ENCODE measurements around the gene DISP3. TPM values are rescaled to one million over a fixed set of nuclear protein-coding genes. Genes with fewer than 3 reads are reported as not detected.
A peak's percentile ranks its signal among the peaks of the same experiment; 100 is the strongest.
"Not testable (repeated sequence)": the region's sequence is repeated elsewhere in the genome, so short reads cannot be mapped to it uniquely, and the experiment has no call there.

The DISP3 gene
- polyA plus RNA-seq, 3 donors = 0.01 TPM; not detected in 2

DNA sequence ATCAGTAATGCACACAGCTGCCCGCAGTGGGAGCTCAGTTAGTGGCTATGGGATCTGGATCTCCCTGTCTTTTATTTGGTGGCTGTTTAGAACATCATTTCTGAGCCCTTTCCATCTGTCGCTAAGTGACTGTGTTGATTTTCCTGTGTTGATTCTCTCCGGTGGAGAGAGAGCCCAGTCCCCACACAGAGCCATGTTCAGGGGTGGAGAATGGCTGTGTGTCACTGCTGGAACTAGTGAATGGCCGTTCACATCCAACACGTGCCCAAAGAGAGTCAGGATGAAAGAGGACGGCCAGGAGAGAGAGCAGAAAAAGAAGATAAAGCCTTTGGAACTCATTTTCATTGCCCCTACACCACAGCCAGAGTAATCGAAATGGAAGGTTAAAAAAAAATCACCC lies 99.0 kb downstream of the DISP3 start:
- Histone ChIP-seq H3K27ac (ENCODE audit: low read depth in 1 of 2, low read length in 2 of 2) (no peak overlapping the region), H3K36me3 (replicated peaks in 1 of 2; ENCODE audit: control insufficient read depth in 1 of 2, insufficient read depth in 2 of 2, low read length in 2 of 2) (no peaks in the 10 kb centered on the region), H3K4me3 (replicated peaks in 1 of 3; ENCODE audit: low read depth in 2 of 3, low read length in 3 of 3) (no peak overlapping the region), H3K27me3 (ENCODE audit: control insufficient read depth in 2 of 2, insufficient read depth in 2 of 2, low read length in 2 of 2) (no peaks in the 10 kb centered on the region), H2AFZ (ENCODE audit: insufficient read depth, low read depth, low read length, poor library complexity, severe bottlenecking) (no peak overlapping the region), H3K9ac (ENCODE audit: insufficient read depth, low read length, poor library complexity, severe bottlenecking) (no peak overlapping the region), H4K20me1 (ENCODE audit: insufficient read depth, low read length) (no peaks in the 10 kb centered on the region), H3K4me2 (replicated peaks; ENCODE audit: extremely low read depth, low read length, poor library complexity, severe bottlenecking) (no peak overlapping the region), H3K9me3 (replicated peaks in 1 of 2; ENCODE audit: control insufficient read depth in 1 of 2, insufficient read depth in 1 of 2, low read length in 2 of 2) (no peaks in the 10 kb centered on the region), H3K79me2 (ENCODE audit: insufficient read depth, low read length) (no peaks in the 10 kb centered on the region), H3K4me1 (ENCODE audit: control insufficient read depth in 1 of 2, insufficient read depth in 2 of 2, low read length in 2 of 2) (no peaks in the 10 kb centered on the region)
- H3K4me1 Mint-ChIP-seq = no peaks in the 10 kb centered on the region
- intact Hi-C loops (cut with micrococcal nuclease) = no loop called here
- 80% methylated on average over 1 of the region's 7 CpGs for WGBS (ENCODE audit: insufficient coverage)
- peak overlapping the region in 1 of 7 donors; percentile 27 for H3K27ac Mint-ChIP-seq
- peaks cover 1 to 8% (median 5%) of the 10 kb centered on the region in 3 donors for H3K27me3 Mint-ChIP-seq (ENCODE audit: low read depth in 3 of 3)
- DNase-seq = no peak
- TF ChIP-seq, protein P1, sequence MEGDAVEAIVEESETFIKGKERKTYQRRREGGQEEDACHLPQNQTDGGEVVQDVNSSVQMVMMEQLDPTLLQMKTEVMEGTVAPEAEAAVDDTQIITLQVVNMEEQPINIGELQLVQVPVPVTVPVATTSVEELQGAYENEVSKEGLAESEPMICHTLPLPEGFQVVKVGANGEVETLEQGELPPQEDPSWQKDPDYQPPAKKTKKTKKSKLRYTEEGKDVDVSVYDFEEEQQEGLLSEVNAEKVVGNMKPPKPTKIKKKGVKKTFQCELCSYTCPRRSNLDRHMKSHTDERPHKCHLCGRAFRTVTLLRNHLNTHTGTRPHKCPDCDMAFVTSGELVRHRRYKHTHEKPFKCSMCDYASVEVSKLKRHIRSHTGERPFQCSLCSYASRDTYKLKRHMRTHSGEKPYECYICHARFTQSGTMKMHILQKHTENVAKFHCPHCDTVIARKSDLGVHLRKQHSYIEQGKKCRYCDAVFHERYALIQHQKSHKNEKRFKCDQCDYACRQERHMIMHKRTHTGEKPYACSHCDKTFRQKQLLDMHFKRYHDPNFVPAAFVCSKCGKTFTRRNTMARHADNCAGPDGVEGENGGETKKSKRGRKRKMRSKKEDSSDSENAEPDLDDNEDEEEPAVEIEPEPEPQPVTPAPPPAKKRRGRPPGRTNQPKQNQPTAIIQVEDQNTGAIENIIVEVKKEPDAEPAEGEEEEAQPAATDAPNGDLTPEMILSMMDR (IDR thresholded peaks at IDR 0.05) = no peak
- no peaks in the 10 kb centered on the region for H3K36me3 Mint-ChIP-seq
- no peak overlapping the region for H3K4me3 Mint-ChIP-seq
- H3K9me3 Mint-ChIP-seq = peaks cover 0 to 3% (median 0%) of the 10 kb centered on the region in 7 donors

DNA sequence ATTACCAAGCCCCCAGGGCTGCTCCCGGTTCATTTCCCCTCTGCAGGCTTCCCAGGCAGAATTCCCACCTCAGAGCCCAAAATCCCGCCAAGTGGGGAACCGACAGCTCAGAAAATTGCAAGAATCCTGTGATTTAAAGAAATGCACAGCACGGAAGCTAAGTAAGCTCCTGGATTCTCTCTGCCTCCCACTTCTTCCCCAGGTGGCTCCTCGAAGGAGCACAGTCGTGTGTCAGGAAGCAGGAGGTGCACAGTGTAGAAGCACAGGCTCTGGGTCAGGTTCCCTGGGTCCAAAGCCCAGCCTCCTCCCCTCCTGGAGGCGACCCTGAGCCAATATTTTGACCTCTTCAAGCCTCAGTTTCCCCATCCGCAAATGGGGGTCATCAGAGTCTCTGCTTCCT lies 100.6 kb downstream of the DISP3 start:
- H3K4me3 Mint-ChIP-seq = no peak overlapping the region
- no peak for DNase-seq
- WGBS (ENCODE audit: insufficient coverage) = 79% methylated on average over 6 of the region's 8 CpGs

DNA sequence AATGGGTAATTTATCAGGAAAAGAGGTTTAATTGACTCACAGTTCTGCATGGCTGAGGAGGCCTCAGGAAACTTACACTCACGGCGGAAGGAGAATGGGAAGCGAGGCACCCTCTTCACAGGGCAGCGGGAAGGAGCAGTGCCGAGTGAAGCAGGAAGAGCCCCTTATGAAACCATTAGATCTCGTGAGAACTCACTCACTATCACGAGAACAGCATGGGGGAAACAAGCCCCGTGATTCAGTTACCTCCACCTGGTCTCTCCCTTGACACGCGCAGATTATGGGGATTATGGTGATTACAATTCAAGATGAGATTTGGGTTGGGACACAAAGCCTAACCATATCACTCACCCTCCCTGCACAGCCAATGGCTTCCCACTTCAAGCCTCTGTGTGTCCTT lies 101.1 kb downstream of the DISP3 start:
- H3K4me2 ChIP-seq (replicated peaks; ENCODE audit: extremely low read depth, low read length, poor library complexity, severe bottlenecking); H3K9me3 Mint-ChIP-seq; H3K27ac ChIP-seq (ENCODE audit: low read depth in 1 of 2, low read length in 2 of 2); H3K36me3 Mint-ChIP-seq; H3K79me2 ChIP-seq (ENCODE audit: insufficient read depth, low read length); H2AFZ ChIP-seq (ENCODE audit: insufficient read depth, low read depth, low read length, poor library complexity, severe bottlenecking); H3K4me1 ChIP-seq (ENCODE audit: control insufficient read depth in 1 of 2, insufficient read depth in 2 of 2, low read length in 2 of 2); DNase-seq; H3K27ac Mint-ChIP-seq; intact Hi-C loops (cut with micrococcal nuclease); H3K27me3 ChIP-seq (ENCODE audit: control insufficient read depth in 2 of 2, insufficient read depth in 2 of 2, low read length in 2 of 2); H3K4me3 ChIP-seq (replicated peaks in 1 of 3; ENCODE audit: low read depth in 2 of 3, low read length in 3 of 3); H3K36me3 ChIP-seq (replicated peaks in 1 of 2; ENCODE audit: control insufficient read depth in 1 of 2, insufficient read depth in 2 of 2, low read length in 2 of 2); H3K4me1 Mint-ChIP-seq; H3K9me3 ChIP-seq (replicated peaks in 1 of 2; ENCODE audit: control insufficient read depth in 1 of 2, insufficient read depth in 1 of 2, low read length in 2 of 2); H4K20me1 ChIP-seq (ENCODE audit: insufficient read depth, low read length); H3K4me3 Mint-ChIP-seq; H3K9ac ChIP-seq (ENCODE audit: insufficient read depth, low read length, poor library complexity, severe bottlenecking): not testable (repeated sequence)
- peaks cover 4 to 18% (median 8%) of the 10 kb centered on the region in 3 donors for H3K27me3 Mint-ChIP-seq (ENCODE audit: low read depth in 3 of 3)
- 59% methylated on average over 5 of the region's 10 CpGs for WGBS (ENCODE audit: insufficient coverage)

More for the DNA sequence above, 100.6 kb downstream of the DISP3 start:
- no peak overlapping the region for H3K4me3 ChIP-seq (replicated peaks in 1 of 3; ENCODE audit: low read depth in 2 of 3, low read length in 3 of 3)
- H3K9me3 ChIP-seq (replicated peaks in 1 of 2; ENCODE audit: control insufficient read depth in 1 of 2, insufficient read depth in 1 of 2, low read length in 2 of 2) = no peaks in the 10 kb centered on the region
- no peaks in the 10 kb centered on the region for H3K36me3 ChIP-seq (replicated peaks in 1 of 2; ENCODE audit: control insufficient read depth in 1 of 2, insufficient read depth in 2 of 2, low read length in 2 of 2)
- TF ChIP-seq, protein P1 (IDR thresholded peaks at IDR 0.05) = no peak
- no peaks in the 10 kb centered on the region for H3K36me3 Mint-ChIP-seq
- H3K27ac ChIP-seq (ENCODE audit: low read depth in 1 of 2, low read length in 2 of 2) = no peak overlapping the region
- H3K4me2 ChIP-seq (replicated peaks; ENCODE audit: extremely low read depth, low read length, poor library complexity, severe bottlenecking) = no peak overlapping the region
- H3K4me1 Mint-ChIP-seq = no peaks in the 10 kb centered on the region
- H3K27me3 ChIP-seq (ENCODE audit: control insufficient read depth in 2 of 2, insufficient read depth in 2 of 2, low read length in 2 of 2) = no peaks in the 10 kb centered on the region
- H3K9ac ChIP-seq (ENCODE audit: insufficient read depth, low read length, poor library complexity, severe bottlenecking) = no peak overlapping the region
- intact Hi-C loops (cut with micrococcal nuclease) = no loop called here
- H3K27ac Mint-ChIP-seq = no peak overlapping the region
- no peaks in the 10 kb centered on the region for H4K20me1 ChIP-seq (ENCODE audit: insufficient read depth, low read length)
- H3K4me1 ChIP-seq (ENCODE audit: control insufficient read depth in 1 of 2, insufficient read depth in 2 of 2, low read length in 2 of 2) = no peaks in the 10 kb centered on the region
- H3K79me2 ChIP-seq (ENCODE audit: insufficient read depth, low read length) = no peaks in the 10 kb centered on the region
- H3K27me3 Mint-ChIP-seq (ENCODE audit: low read depth in 3 of 3) = peaks cover 3 to 15% (median 9%) of the 10 kb centered on the region in 3 donors
- no peak overlapping the region for H2AFZ ChIP-seq (ENCODE audit: insufficient read depth, low read depth, low read length, poor library complexity, severe bottlenecking)
- H3K9me3 Mint-ChIP-seq = peaks cover 0 to 3% (median 0%) of the 10 kb centered on the region in 7 donors
